Measurements from ENCODE around the gene SYPL1. TPM values are rescaled to one million over a fixed set of nuclear protein-coding genes. Genes with fewer than 3 reads are reported as not detected.

The SYPL1 gene
- total and polyA plus RNA-seq, 9 of the 15 experiments (the other 6 are each of a cell fraction or from before 2014, with no cell fraction given): 23.8 to 214 (median 70.2) TPM

GRCh38 chr7:106085015-106085414, 27.1 kb downstream of the SYPL1 start:
- POLR2A ChIA-PET: interaction anchor here (0.8 to 4.1 kb wide), 6 partner anchors 8 to 64 kb away, joined by 3 to 42 read pairs (median 4); no protein-coding TSS in a partner anchor
- Histone ChIP-seq H3K27me3 (ENCODE audit: control insufficient read depth in 2 of 2, insufficient read depth in 2 of 2, low read length in 2 of 2) (peaks cover 4 to 6% of the 10 kb centered on the region in 2 experiments; a peak in 3 of 5 replicates), H3K9me1 (ENCODE audit: control insufficient read depth, insufficient read depth, low read length) (no peaks in the 10 kb centered on the region), H3K79me2 (ENCODE audit: control insufficient read depth, insufficient read depth, low read length) (no peaks in the 10 kb centered on the region), H2AFZ (ENCODE audit: low read depth, low read length) (no peak overlapping the region), H3K27ac (ENCODE audit: extremely low read depth, low read depth, low read length) (no peak overlapping the region), H3K9ac (ENCODE audit: insufficient read depth in 1 of 2, low read depth in 2 of 2, low read length in 2 of 2) (no peak overlapping the region), H3K4me2 (ENCODE audit: insufficient read depth, low read length) (no peak overlapping the region), H3K36me3 (ENCODE audit: control insufficient read depth, insufficient read depth, low read length) (peaks cover 10% of the 10 kb centered on the region; the same call in 1 of the 3 replicates), H4K20me1 (replicated peaks; ENCODE audit: control insufficient read depth, insufficient read depth, low read length) (no peaks in the 10 kb centered on the region), H3K9me3 (replicated peaks; ENCODE audit: control insufficient read depth, insufficient read depth, low read depth, low read length) (no peaks in the 10 kb centered on the region), H3K4me1 (replicated peaks in 1 of 2; ENCODE audit: control insufficient read depth in 2 of 2, insufficient read depth in 2 of 2, low read length in 2 of 2) (no peaks in the 10 kb centered on the region), H3K4me3 (no peak overlapping the region)
- TF ChIP-seq TCFL5 (CRISPR knock-in tag; conservative IDR thresholded peaks at IDR 0.05): no peak
- no peak for TF ChIP-seq ZNF766 (CRISPR knock-in tag; conservative IDR thresholded peaks at IDR 0.05)
- no peak for TF ChIP-seq TBL1XR1 (IDR thresholded peaks at IDR 0.05; ENCODE audit: low read length in 2 of 2)
- TF ChIP-seq, protein P1, sequence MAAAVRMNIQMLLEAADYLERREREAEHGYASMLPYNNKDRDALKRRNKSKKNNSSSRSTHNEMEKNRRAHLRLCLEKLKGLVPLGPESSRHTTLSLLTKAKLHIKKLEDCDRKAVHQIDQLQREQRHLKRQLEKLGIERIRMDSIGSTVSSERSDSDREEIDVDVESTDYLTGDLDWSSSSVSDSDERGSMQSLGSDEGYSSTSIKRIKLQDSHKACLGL (CRISPR knock-in tag; IDR thresholded peaks at IDR 0.05; ENCODE audit: borderline replicate concordance, poor library complexity, severe bottlenecking): no peak
- TF ChIP-seq NBN (IDR thresholded peaks at IDR 0.05; ENCODE audit: low read depth): no peak
- no peak for TF ChIP-seq ZNF586 (CRISPR knock-in tag; conservative IDR thresholded peaks at IDR 0.05)
- no peak for TF ChIP-seq BRCA1 (IDR thresholded peaks at IDR 0.05)
- no peak for TF ChIP-seq BRCA1 (CRISPR knock-in tag; IDR thresholded peaks at IDR 0.05)
- TF ChIP-seq, protein P2, sequence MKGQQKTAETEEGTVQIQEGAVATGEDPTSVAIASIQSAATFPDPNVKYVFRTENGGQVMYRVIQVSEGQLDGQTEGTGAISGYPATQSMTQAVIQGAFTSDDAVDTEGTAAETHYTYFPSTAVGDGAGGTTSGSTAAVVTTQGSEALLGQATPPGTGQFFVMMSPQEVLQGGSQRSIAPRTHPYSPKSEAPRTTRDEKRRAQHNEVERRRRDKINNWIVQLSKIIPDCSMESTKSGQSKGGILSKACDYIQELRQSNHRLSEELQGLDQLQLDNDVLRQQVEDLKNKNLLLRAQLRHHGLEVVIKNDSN (CRISPR knock-in tag; IDR thresholded peaks at IDR 0.05): no peak
- no peak for TF ChIP-seq ZNF507 (tag; conservative IDR thresholded peaks at IDR 0.05)
- no peak for TF ChIP-seq SMC3 (conservative IDR thresholded peaks at IDR 0.05; ENCODE audit: insufficient read depth, low read depth, low read length)
- TF ChIP-seq NFE2L1 (tag; IDR thresholded peaks at IDR 0.05; ENCODE audit: borderline replicate concordance, low read depth): no peak
- no peak for TF ChIP-seq CHD4 (IDR thresholded peaks at IDR 0.05; ENCODE audit: insufficient read depth, insufficient replicate concordance, low read depth, low read length, poor library complexity, severe bottlenecking)
- no peak for TF ChIP-seq ZNF431 (CRISPR knock-in tag; IDR thresholded peaks at IDR 0.05)
- no peak for TF ChIP-seq ZHX1 (conservative IDR thresholded peaks at IDR 0.05; ENCODE audit: low read length)
- no peak for TF ChIP-seq ZC3H11A (IDR thresholded peaks at IDR 0.05; ENCODE audit: low read depth, low read length)
- TF ChIP-seq GATA2 (CRISPR knock-in tag; IDR thresholded peaks at IDR 0.05): no peak
- in situ Hi-C loops (cut with MboI) (no loop called here), intact Hi-C loops (cut with micrococcal nuclease) (no loop called here)
- BruUV-seq (replicated peaks): no TSS peak
- FAIRE-seq (no peak), DNase-seq (ENCODE audit: extremely low read depth in 1 of 4, low spot score in 3 of 4) (no peak), ATAC-seq (no peak)
- CTCF ChIA-PET (ENCODE audit: low intra/inter-chr PET ratio): interaction anchor here (0.5 kb wide), 1 partner anchor 82 kb away, joined by 3 read pairs; no protein-coding TSS in a partner anchor

Measured in K562 (cell line).